H1 (cell line): ENCODE measurements around the gene FAAP100. TPM values are rescaled to one million over a fixed set of nuclear protein-coding genes. Genes with fewer than 3 reads are reported as not detected.

Source experiments
- CTCF ChIA-PET: fragments of 300-600 bp; sonication (Branson Sonifier 250); formaldehyde crosslinking; loops from one replicate; lab custom pipeline; 2021; ENCODE audit not compliant: partially characterized antibody; lab: Charles Lee
- POLR2A ChIA-PET: fragments of 300-600 bp; sonication (Branson Sonifier 250); formaldehyde crosslinking; loops from one replicate; lab custom pipeline; 2021; ENCODE audit warnings: inconsistent platforms; ENCODE audit not compliant: partially characterized antibody; lab: Charles Lee
- DNase-seq, 2 experiments: peaks; one replicate each; pipeline versions ENCODE4 v3.0.0 to v3.0.0-alpha.2; 2010 to 2022; ENCODE audit warnings: low spot score in 2 of 2, low read depth in 1 of 2, mixed read lengths in 1 of 2
- FAIRE-seq: peaks from 2 replicates; lab custom pipeline; 2011; peaks lifted over from hg19 to GRCh38; lab: Jason Lieb, UNC
- H2AFZ ChIP-seq: 2 replicates; pipeline ENCODE4 v1.8.1; 2012; ENCODE audit warnings: low read length, inconsistent platforms
- H2AK5ac ChIP-seq: 2 replicates; pipeline ENCODE4 v1.6.1; 2013; ENCODE audit warnings: low read depth, low read length
- H2BK120ac ChIP-seq: replicated peaks from 2 replicates; pipeline ENCODE3; 2013; ENCODE audit warnings: low read depth, low read length, inconsistent platforms
- H2BK12ac ChIP-seq: 2 replicates; pipeline ENCODE4 v1.6.1; 2013; ENCODE audit warnings: low read depth, low read length
- H2BK15ac ChIP-seq: 2 replicates; pipeline ENCODE4 v1.6.1; 2013; ENCODE audit warnings: low read length
- H2BK20ac ChIP-seq: 2 replicates; pipeline ENCODE4 v1.6.1; 2013; ENCODE audit warnings: low read length
- H2BK5ac ChIP-seq: 2 replicates; pipeline ENCODE4 v1.6.1; 2013; ENCODE audit warnings: low read depth, low read length
- H3K14ac ChIP-seq: 2 replicates; pipeline ENCODE4 v1.6.1; 2013; ENCODE audit warnings: inconsistent platforms; ENCODE audit not compliant: insufficient read length
- H3K18ac ChIP-seq: 2 replicates; pipeline ENCODE4 v1.6.1; 2013; ENCODE audit warnings: low read length; ENCODE audit errors: extremely low read depth
- H3K23ac ChIP-seq: 2 replicates; pipeline ENCODE4 v1.6.1; 2013; ENCODE audit warnings: inconsistent platforms; ENCODE audit not compliant: insufficient read length
- H3K23me2 ChIP-seq: 2 replicates; pipeline ENCODE4 v1.6.1; 2013; ENCODE audit warnings: low read depth, low read length
- H3K27ac ChIP-seq: 2 replicates; pipeline ENCODE4 v1.6.1; 2011; ENCODE audit warnings: low read depth, low read length, inconsistent platforms
- H3K27me3 ChIP-seq, 4 experiments: replicated peaks in 1 of 4; 1 replicate in 1 of 4; 2 replicates in 3 of 4; pipeline versions ENCODE4 v1.6.1 to v1.8.1; 2011 to 2013; ENCODE audit warnings: low read length in 3 of 4, mild to moderate bottlenecking in 3 of 4, inconsistent platforms in 2 of 4, mixed read lengths in 2 of 4, moderate library complexity in 1 of 4; ENCODE audit not compliant: control insufficient read depth in 3 of 4, insufficient read depth in 3 of 4; ENCODE audit errors: extremely low read depth in 1 of 4
- H3K36me3 ChIP-seq, 4 experiments: 2 replicates each; pipeline versions ENCODE4 v1.6.1 to v1.8.1; 2011 to 2013; ENCODE audit warnings: mild to moderate bottlenecking in 4 of 4, low read length in 3 of 4, moderate library complexity in 2 of 4, control low read depth in 1 of 4, inconsistent platforms in 1 of 4; ENCODE audit not compliant: insufficient read depth in 4 of 4, control insufficient read depth in 2 of 4
- H3K4ac ChIP-seq: replicated peaks from 2 replicates; pipeline ENCODE3; 2013; ENCODE audit warnings: low read length, low read depth, mixed read lengths, inconsistent platforms; ENCODE audit not compliant: insufficient read length
- H3K4me1 ChIP-seq, 4 experiments: replicated peaks in 1 of 4; 1 replicate in 1 of 4; 2 replicates in 3 of 4; pipeline versions ENCODE4 v1.6.1 to v1.8.1; 2011 to 2013; ENCODE audit warnings: low read length in 3 of 4, inconsistent platforms in 2 of 4, mixed read lengths in 1 of 4; ENCODE audit not compliant: insufficient read depth in 4 of 4, control insufficient read depth in 3 of 4
- H3K4me2 ChIP-seq, 2 experiments: 2 replicates each; pipeline versions ENCODE4 v1.6.1 to v1.8.1; 2011 to 2013; ENCODE audit warnings: low read depth in 2 of 2, low read length in 2 of 2, control low read depth in 1 of 2, inconsistent platforms in 1 of 2, mild to moderate bottlenecking in 1 of 2; ENCODE audit not compliant: insufficient read depth in 1 of 2
- H3K4me3 ChIP-seq, 4 experiments: fragments of 200-600, 300-600 bp in 1 of 4; sonication (generic), shearing (Covaris generic), sonication (Bioruptor Twin) in 1 of 4; 2 replicates each; pipeline versions ENCODE4 v1.5.1 to v1.8.1; 2011 to 2016; ENCODE audit warnings: low read length in 4 of 4, low read depth in 3 of 4, control low read depth in 2 of 4, inconsistent platforms in 2 of 4, mild to moderate bottlenecking in 2 of 4, mixed read lengths in 1 of 4, moderate library complexity in 1 of 4; ENCODE audit not compliant: insufficient read depth in 2 of 4; ENCODE audit errors: extremely low read depth in 1 of 4
- H3K56ac ChIP-seq: replicated peaks from 2 replicates; pipeline ENCODE3; 2013; ENCODE audit warnings: low read depth, mild to moderate bottlenecking, mixed read lengths, low read length, inconsistent platforms; ENCODE audit not compliant: insufficient read length
- H3K79me1 ChIP-seq: 2 replicates; pipeline ENCODE4 v1.6.1; 2013; ENCODE audit warnings: low read depth, low read length, control low read depth
- H3K79me2 ChIP-seq, 2 experiments: 2 replicates each; pipeline versions ENCODE4 v1.6.1 to v1.8.1; 2012 to 2013; ENCODE audit warnings: low read length in 2 of 2, mild to moderate bottlenecking in 2 of 2, inconsistent platforms in 1 of 2; ENCODE audit not compliant: insufficient read depth in 2 of 2, control insufficient read depth in 1 of 2
- H3K9ac ChIP-seq, 4 experiments: replicated peaks in 1 of 4; 1 replicate in 1 of 4; 2 replicates in 3 of 4; pipeline versions ENCODE4 v1.6.1 to v1.8.1; 2011 to 2013; ENCODE audit warnings: low read depth in 3 of 4, low read length in 3 of 4, control low read depth in 2 of 4, mild to moderate bottlenecking in 2 of 4, moderate library complexity in 2 of 4, inconsistent platforms in 1 of 4; ENCODE audit errors: extremely low read depth in 1 of 4
- H3K9me3 ChIP-seq, 2 experiments: 2 replicates each; pipeline versions ENCODE4 v1.6.1 to v1.8.1; 2012 to 2013; ENCODE audit warnings: mild to moderate bottlenecking in 2 of 2, moderate library complexity in 2 of 2, control low read depth in 1 of 2, inconsistent platforms in 1 of 2, low read depth in 1 of 2, low read length in 1 of 2, mixed read lengths in 1 of 2; ENCODE audit not compliant: insufficient read depth in 2 of 2
- H4K20me1 ChIP-seq, 2 experiments: replicated peaks in 1 of 2; 2 replicates each; pipeline versions ENCODE3 to v1.8.1; 2011 to 2013; ENCODE audit warnings: inconsistent platforms in 2 of 2, low read length in 2 of 2, mild to moderate bottlenecking in 1 of 2; ENCODE audit not compliant: insufficient read depth in 2 of 2, control insufficient read depth in 1 of 2
- H4K5ac ChIP-seq: 2 replicates; pipeline ENCODE4 v1.6.1; 2013; ENCODE audit warnings: low read length, low read depth, mixed read lengths, inconsistent platforms; ENCODE audit not compliant: insufficient read length
- H4K8ac ChIP-seq: 2 replicates; pipeline ENCODE4 v1.8.0; 2013; ENCODE audit warnings: mild to moderate bottlenecking, moderate library complexity, low read length, inconsistent platforms; ENCODE audit not compliant: insufficient read depth; ENCODE audit errors: extremely low read depth
- H4K91ac ChIP-seq: replicated peaks from 2 replicates; pipeline ENCODE3; 2013; ENCODE audit warnings: low read length, mixed read lengths, inconsistent platforms; ENCODE audit not compliant: insufficient read length
- ATF3 ChIP-seq: IDR thresholded peaks from 2 replicates; pipeline ENCODE4 v1.6.1; 2011; ENCODE audit warnings: low read depth, mild to moderate bottlenecking, low read length; ENCODE audit not compliant: insufficient read depth
- CBX5 ChIP-seq: fragments of 300-800, 300-1000 bp; sonication (generic); IDR thresholded peaks from 2 replicates; pipeline ENCODE4 v1.7.1; 2016; ENCODE audit warnings: antibody characterized with exemption, low read length, low read depth
- CREB1 ChIP-seq: IDR thresholded peaks from 2 replicates; pipeline ENCODE4 v1.6.1; 2012; ENCODE audit warnings: inconsistent platforms
- CTCF ChIP-seq, 3 experiments: IDR thresholded peaks; 1 replicate in 2 of 3; 2 replicates in 1 of 3; pipeline versions ENCODE4 v1.5.1 to v1.6.1; 2011; ENCODE audit warnings: low read length in 3 of 3, mild to moderate bottlenecking in 3 of 3, inconsistent platforms in 2 of 3, low read depth in 1 of 3, moderate library complexity in 1 of 3; ENCODE audit not compliant: insufficient read depth in 1 of 3; ENCODE audit errors: control extremely low read depth in 1 of 3
- EP300 ChIP-seq, 2 experiments: IDR thresholded peaks; 1 replicate in 1 of 2; 2 replicates in 1 of 2; pipeline ENCODE4 v1.6.1; 2011 to 2012; ENCODE audit warnings: low read depth in 2 of 2, low read length in 2 of 2, mild to moderate bottlenecking in 2 of 2, borderline replicate concordance in 1 of 2, inconsistent platforms in 1 of 2, moderate library complexity in 1 of 2
- EZH2 ChIP-seq: fragments of 200-600 bp; sonication (generic); IDR thresholded peaks from 2 replicates; pipeline ENCODE4 v1.7.1; 2012; ENCODE audit warnings: low read depth, mild to moderate bottlenecking, moderate library complexity, low read length, inconsistent platforms; ENCODE audit not compliant: severe bottlenecking
- HDAC6 ChIP-seq: IDR thresholded peaks from one replicate; pipeline ENCODE4 v1.7.1; 2012; ENCODE audit warnings: low read depth, mild to moderate bottlenecking, inconsistent platforms, low read length, moderate library complexity
- SIRT6 ChIP-seq: IDR thresholded peaks from one replicate; pipeline ENCODE4 v1.7.1; 2012; ENCODE audit warnings: low read length, inconsistent platforms
- WGBS, 2 experiments: shearing (Covaris generic) in 1 of 2; methylation state at CpG; one replicate each; pipeline versions ENCODE4 v1.1.6 to v1.1.7; 2013 to 2015; ENCODE audit warnings: low lambda C conversion rate in 2 of 2, mixed read lengths in 2 of 2, inconsistent platforms in 1 of 2, low coverage in 1 of 2, missing lambda C conversion rate in 1 of 2; ENCODE audit not compliant: insufficient replicate concordance in 2 of 2, insufficient coverage in 1 of 2, insufficient read length in 1 of 2; ENCODE audit errors: extremely low coverage in 1 of 2, missing lambda C conversion rate in 1 of 2; 5-methylcytosine and 5-hydroxymethylcytosine counted together
- polyA plus RNA-seq, 7 experiments: library from polyadenylated mRNA; depleted of rRNA in 3 of 7; stranded (reverse) in 5 of 7; unstranded in 2 of 7; fragments of >200 nt in 5 of 7; fragments of 200-250 nt in 2 of 7; gene quantifications; 1 replicate in 5 of 7; 2 replicates in 1 of 7; 4 replicates in 1 of 7; pipeline versions ENCODE4 v1.2.1 to v1.2.3, GENCODE V29; 2011 to 2013; ENCODE audit warnings: missing spikeins in 2 of 7, mixed read lengths in 2 of 7
- total RNA-seq: library from RNA; stranded (reverse); fragmentation: NEBNext Ultra II Directional; extraction: Animal tissue kit (Norgen Biotek cat#: 25700); gene quantifications from 2 replicates; pipeline ENCODE4 v1.2.1, GENCODE V29; 2021

Gene FAAP100
- total and polyA plus RNA-seq, 2 of the 8 experiments (the other 6 are each of a cell fraction or from before 2014, with no cell fraction given): 23.2 to 41.8 TPM

GRCh38 chr17:81539961-81540675, 12.0 kb downstream of the FAAP100 start:
- Histone ChIP-seq H4K20me1 (peaks cover 2 to 11% of the 10 kb centered on the region in 2 experiments), H2BK12ac (no peak overlapping the region), H3K4me3 (no peak overlapping the region), H3K4me2 (no peak overlapping the region), H4K91ac (no peak overlapping the region), H3K23ac (no peak overlapping the region), H2AK5ac (no peak overlapping the region), H3K36me3 (peaks cover 2 to 13% (median 9%) of the 10 kb centered on the region in 4 experiments; a peak in 6 of 8 replicates), H3K23me2 (peaks cover 7% of the 10 kb centered on the region; the same call in 1 of the 2 replicates), H3K56ac (no peak overlapping the region), H3K4me1 (peaks cover 0 to 11% (median 5%) of the 10 kb centered on the region in 4 experiments; a peak in 5 of 7 replicates), H3K27me3 (peaks cover 8 to 15% (median 12%) of the 10 kb centered on the region in 4 experiments; a peak in 6 of 7 replicates), H2BK120ac (no peak overlapping the region), H2AFZ (no peak overlapping the region), H2BK20ac (no peak overlapping the region), H2BK5ac (no peak overlapping the region), H3K9ac (no peak overlapping the region), H4K8ac (peak overlapping the region; percentile 68; the same call in 1 of the 2 replicates), H3K9me3 (no peaks in the 10 kb centered on the region; a peak in 1 of 4 replicates), H3K79me2 (no peaks in the 10 kb centered on the region), H2BK15ac (no peak overlapping the region), H3K4ac (no peak overlapping the region), H4K5ac (no peak overlapping the region), H3K79me1 (peaks cover 3% of the 10 kb centered on the region; the same call in 1 of the 2 replicates), H3K14ac (no peak overlapping the region), H3K27ac (no peak overlapping the region), H3K18ac (no peak overlapping the region)
- POLR2A ChIA-PET: interaction anchor here (0.7 to 5.9 kb wide), 4 partner anchors 11 to 90 kb away, joined by 3 to 125 read pairs (median 44); partner anchors contain the start of genes ACTG1, FAAP100 and FSCN2
- CTCF ChIA-PET: interaction anchor here (1.4 to 2.5 kb wide), 2 partner anchors 12 to 17 kb away, joined by 4 to 6 read pairs; partner anchors contain the start of gene FAAP100
- FAIRE-seq: no peak
- WGBS, 2 experiments: 94% methylated on average over 27 of the region's 28 CpGs; no CpG with 5 or more reads in 1 of the 2 experiments
- no peak for DNase-seq
- no peak for TF ChIP-seq CREB1
- no peak for TF ChIP-seq SIRT6
- no peak for TF ChIP-seq CBX5
- no peak for TF ChIP-seq ATF3
- no peak for TF ChIP-seq EZH2
- no peak for TF ChIP-seq HDAC6
- no peak for TF ChIP-seq EP300 (IDR thresholded peaks at IDR 0.05; ENCODE audit: borderline replicate concordance in 1 of 2, low read depth in 2 of 2, low read length in 2 of 2)
- no peak for TF ChIP-seq CTCF (IDR thresholded peaks at IDR 0.05; ENCODE audit: control extremely low read depth in 1 of 3, insufficient read depth in 1 of 3, low read depth in 1 of 3, low read length in 3 of 3)
